Measurements from ENCODE around the gene GAN.
A peak's percentile ranks its signal among the peaks of the same experiment; 100 is the strongest.

The GAN gene

GRCh38 chr16:81405702-81406113, 90.9 kb downstream of the GAN start:
- TF ChIP-seq CTCF (conservative IDR thresholded peaks at IDR 0.05; ENCODE audit: low read depth, low read length): peak; percentile 38
- H3K4me3 ChIP-seq (ENCODE audit: low read length): no peak overlapping the region
- DNase-seq (ENCODE audit: low read depth): peak; percentile 96

- DNase-seq (ENCODE audit: low read depth): no peak
- no peak overlapping the region for H3K4me3 ChIP-seq (ENCODE audit: low read length)
- TF ChIP-seq CTCF (conservative IDR thresholded peaks at IDR 0.05; ENCODE audit: low read depth, low read length): no peak
Observed at GRCh38 chr16:81408409-81408950, 93.7 kb downstream of the GAN start.

DNA sequence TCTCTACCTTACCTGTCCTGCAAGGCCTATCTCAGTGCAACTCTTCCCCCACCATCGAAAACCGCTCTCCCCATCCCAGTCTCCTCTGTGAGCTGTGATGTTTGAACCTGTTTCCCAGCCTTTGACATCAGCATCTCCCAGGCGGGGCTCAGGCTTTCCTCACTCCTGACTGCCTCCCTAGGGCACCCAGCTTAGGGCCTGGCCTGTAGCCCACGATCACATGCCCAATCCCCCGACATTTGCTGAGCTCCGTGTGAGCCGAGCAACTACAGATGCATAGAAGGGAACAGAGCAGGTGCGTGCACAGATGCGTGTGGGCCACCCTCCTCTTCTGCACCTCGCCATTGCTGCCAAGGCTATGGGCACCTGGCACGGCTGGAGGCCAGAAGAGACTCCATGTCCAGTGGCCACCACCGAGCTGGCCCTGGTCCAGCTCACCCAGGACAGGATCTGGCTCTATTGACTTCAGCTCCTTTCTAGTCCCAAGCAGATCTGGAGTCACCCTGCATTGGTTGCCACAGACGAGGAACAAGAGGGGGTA, 94.3 kb downstream of the GAN start:
- no peak for TF ChIP-seq CTCF (conservative IDR thresholded peaks at IDR 0.05; ENCODE audit: low read depth, low read length)
- no peak for DNase-seq (ENCODE audit: low read depth)
- H3K4me3 ChIP-seq (ENCODE audit: low read length): no peak overlapping the region

- DNase-seq (ENCODE audit: low read depth): no peak
- H3K4me3 ChIP-seq (ENCODE audit: low read length): no peak overlapping the region
- no peak for TF ChIP-seq CTCF (conservative IDR thresholded peaks at IDR 0.05; ENCODE audit: low read depth, low read length)
Observed at GRCh38 chr16:81410643-81411293, 96.0 kb downstream of the GAN start.

DNA sequence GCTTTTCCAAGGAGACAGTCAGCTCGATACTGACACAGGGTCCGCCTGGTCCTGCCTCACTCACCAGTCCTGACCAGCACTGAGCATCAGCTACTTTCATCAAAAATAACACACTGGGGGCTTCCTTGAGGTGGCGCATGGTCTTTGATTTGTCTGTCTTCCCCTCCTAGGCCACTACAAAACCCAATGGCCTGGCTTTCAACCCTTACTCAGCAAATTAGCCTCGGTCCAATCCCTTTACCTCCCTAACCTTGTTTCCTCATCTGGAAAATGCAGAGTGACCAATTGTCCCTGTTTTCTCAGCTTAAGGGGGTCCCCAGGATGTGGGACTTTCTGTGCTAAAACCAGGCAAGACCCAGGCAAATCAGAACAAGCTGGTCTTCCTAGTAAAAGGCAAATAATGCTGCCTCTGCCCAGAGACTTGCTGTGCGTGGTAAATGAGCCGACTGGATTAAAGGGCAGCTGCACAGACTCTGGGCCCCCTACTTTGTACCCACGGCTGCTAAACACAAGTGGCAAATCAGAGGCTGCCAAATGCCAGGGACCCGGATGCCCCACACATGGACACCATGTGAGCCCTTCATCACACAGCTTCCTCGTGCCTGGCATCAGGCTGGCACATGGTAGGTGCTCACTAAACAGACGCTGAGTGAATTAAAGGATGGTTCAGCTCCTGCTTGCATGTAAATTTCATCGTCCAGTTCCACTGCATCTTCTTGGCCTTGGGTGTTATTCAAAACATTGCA, 98.7 kb downstream of the GAN start:
- no peak overlapping the region for H3K4me3 ChIP-seq (ENCODE audit: low read length)
- TF ChIP-seq CTCF (conservative IDR thresholded peaks at IDR 0.05; ENCODE audit: low read depth, low read length): no peak
- no peak for DNase-seq (ENCODE audit: low read depth)

- no peak for TF ChIP-seq CTCF (conservative IDR thresholded peaks at IDR 0.05; ENCODE audit: low read depth, low read length)
- DNase-seq (ENCODE audit: low read depth): no peak
- H3K4me3 ChIP-seq (ENCODE audit: low read length): no peak overlapping the region
Observed at GRCh38 chr16:81415751-81416150, 101.0 kb downstream of the GAN start.

Measured in retinal pigment epithelial cell (primary cell).